Lower leg skin (tissue), 4 donors: ENCODE results near the gene RBMX2. TPM values are rescaled to one million over a fixed set of nuclear protein-coding genes. Genes with fewer than 3 reads are reported as not detected.
"Not testable (repeated sequence)": the region's sequence is repeated elsewhere in the genome, so short reads cannot be mapped to it uniquely, and the experiment has no call there.

Experiments
- DNase-seq, 2 donors: peaks; one replicate each; pipeline ENCODE4 v3.0.0-alpha.2; 2019; ENCODE audit warnings: low spot score in 2 of 2
- H3K4me3 ChIP-seq: fragments of 200-600 bp; sonication (generic); 2 replicates; pipeline ENCODE4 v1.5.1; 2017; ENCODE audit warnings: mild to moderate bottlenecking, low read depth; ENCODE audit not compliant: poor library complexity, severe bottlenecking
- POLR2A ChIP-seq, 2 donors: fragments of 450-650 bp; IDR thresholded peaks; one replicate each; pipeline ENCODE4 v1.6.1; 2016 to 2017; ENCODE audit warnings: antibody characterized with exemption in 2 of 2, mild to moderate bottlenecking in 1 of 2, moderate library complexity in 1 of 2
- WGBS, 2 donors: methylation state at CpG; one replicate each; pipeline ENCODE4 v1.1.5; 2018; 5-methylcytosine and 5-hydroxymethylcytosine counted together
- intact Hi-C: fragments of 100-400 bp; cut with DNase I; formaldehyde crosslinking; loops from one replicate; pipeline ENCODE4 v1.15.0; 2023; ENCODE audit warnings: low total_unique reads
- total RNA-seq, 4 donors: library from RNA; depleted of rRNA; stranded (reverse); fragments of >200 nt; gene quantifications; one replicate each; pipeline ENCODE4 v1.1.0, GENCODE V29; 2016
- TF ChIP-seq, protein P1 (sequence below), 3 donors: fragments of 450-650 bp; IDR thresholded peaks; one replicate each; pipeline ENCODE4 v1.5.1; 2016; ENCODE audit warnings: antibody characterized with exemption in 3 of 3, mild to moderate bottlenecking in 3 of 3, moderate library complexity in 2 of 3

The RBMX2 gene
- total RNA-seq, 4 donors from 2014 or later: 14.4 to 21.8 (median 20.1) TPM

DNA sequence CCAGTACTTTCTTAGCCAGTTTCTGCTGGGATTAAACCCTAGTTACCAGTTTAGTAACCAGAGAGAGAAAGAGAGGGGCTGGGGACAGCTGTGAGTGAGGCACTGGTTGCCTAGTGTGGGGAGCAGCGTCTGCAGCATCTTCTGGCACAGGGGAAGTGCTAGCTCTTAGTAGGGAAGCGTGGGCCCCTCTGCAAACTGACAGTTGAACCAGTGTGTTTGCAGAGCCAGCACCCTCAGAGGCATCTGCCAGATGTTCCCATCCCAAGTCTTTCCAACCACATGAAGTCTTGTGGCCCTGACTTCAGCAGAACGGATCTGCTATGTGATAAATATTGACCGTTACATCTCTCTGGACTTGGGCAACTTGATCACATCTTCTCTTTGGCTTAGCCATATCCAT is 15.0 kb downstream of the RBMX2 start:
- no peak overlapping the region for H3K4me3 ChIP-seq
- intact Hi-C loops: no loop called here
- no peak for DNase-seq
- no peak for TF ChIP-seq POLR2A (IDR thresholded peaks at IDR 0.05)
- TF ChIP-seq, protein P1, sequence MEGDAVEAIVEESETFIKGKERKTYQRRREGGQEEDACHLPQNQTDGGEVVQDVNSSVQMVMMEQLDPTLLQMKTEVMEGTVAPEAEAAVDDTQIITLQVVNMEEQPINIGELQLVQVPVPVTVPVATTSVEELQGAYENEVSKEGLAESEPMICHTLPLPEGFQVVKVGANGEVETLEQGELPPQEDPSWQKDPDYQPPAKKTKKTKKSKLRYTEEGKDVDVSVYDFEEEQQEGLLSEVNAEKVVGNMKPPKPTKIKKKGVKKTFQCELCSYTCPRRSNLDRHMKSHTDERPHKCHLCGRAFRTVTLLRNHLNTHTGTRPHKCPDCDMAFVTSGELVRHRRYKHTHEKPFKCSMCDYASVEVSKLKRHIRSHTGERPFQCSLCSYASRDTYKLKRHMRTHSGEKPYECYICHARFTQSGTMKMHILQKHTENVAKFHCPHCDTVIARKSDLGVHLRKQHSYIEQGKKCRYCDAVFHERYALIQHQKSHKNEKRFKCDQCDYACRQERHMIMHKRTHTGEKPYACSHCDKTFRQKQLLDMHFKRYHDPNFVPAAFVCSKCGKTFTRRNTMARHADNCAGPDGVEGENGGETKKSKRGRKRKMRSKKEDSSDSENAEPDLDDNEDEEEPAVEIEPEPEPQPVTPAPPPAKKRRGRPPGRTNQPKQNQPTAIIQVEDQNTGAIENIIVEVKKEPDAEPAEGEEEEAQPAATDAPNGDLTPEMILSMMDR (IDR thresholded peaks at IDR 0.05): no peak
- 58 to 76% methylated on average over 4 of the region's 4 CpGs for WGBS, 2 donors

DNA sequence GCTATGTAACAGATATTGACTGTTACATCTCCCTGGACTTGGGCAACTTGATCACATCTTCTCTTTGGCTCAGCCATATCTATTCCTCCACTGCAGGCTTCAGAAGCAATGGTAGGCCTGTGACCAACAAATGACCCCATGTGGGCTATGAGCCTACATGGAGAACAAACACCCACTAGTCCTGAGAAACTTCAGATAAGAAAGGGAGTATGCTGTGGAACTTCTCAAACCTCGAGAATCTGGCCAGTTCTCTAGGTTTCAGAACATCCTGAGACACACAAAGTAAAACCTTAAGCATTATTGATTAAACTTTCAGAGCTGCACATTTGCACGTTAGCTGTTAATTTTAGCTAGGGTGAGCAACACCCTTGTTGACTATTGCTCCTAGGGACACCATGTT is 16.3 kb downstream of the RBMX2 start:
- 67 to 95% methylated on average over 2 of the region's 2 CpGs for WGBS, 2 donors
- H3K4me3 ChIP-seq: no peak overlapping the region
- intact Hi-C loops: no loop called here
- TF ChIP-seq, protein P1 (IDR thresholded peaks at IDR 0.05): no peak
- no peak for TF ChIP-seq POLR2A (IDR thresholded peaks at IDR 0.05)
- no peak for DNase-seq

DNA sequence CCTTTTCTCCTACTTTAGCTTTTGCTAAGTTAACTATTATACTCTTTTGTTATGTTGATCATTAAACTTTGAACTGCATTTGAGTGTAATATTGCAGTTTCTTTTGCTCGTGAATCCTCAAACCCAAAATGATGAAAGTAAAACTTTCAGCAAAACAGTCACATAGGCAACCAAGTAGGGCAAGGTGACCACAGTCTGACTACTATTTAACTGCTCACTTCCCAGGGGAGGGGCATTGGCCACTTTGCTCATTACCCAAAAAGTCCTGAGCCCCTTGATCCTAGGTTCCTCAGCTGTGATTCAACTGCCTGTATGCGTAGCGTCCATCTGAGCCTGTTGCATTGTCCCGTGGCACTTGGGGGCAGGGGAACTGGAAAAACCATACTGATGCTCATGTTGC is 17.0 kb downstream of the RBMX2 start:
- intact Hi-C loops: no loop called here
- 82 to 84% methylated on average over 4 of the region's 4 CpGs for WGBS, 2 donors
- no peak for TF ChIP-seq POLR2A (IDR thresholded peaks at IDR 0.05)
- TF ChIP-seq, protein P1 (IDR thresholded peaks at IDR 0.05): no peak
- DNase-seq: no peak
- H3K4me3 ChIP-seq: no peak overlapping the region

DNA sequence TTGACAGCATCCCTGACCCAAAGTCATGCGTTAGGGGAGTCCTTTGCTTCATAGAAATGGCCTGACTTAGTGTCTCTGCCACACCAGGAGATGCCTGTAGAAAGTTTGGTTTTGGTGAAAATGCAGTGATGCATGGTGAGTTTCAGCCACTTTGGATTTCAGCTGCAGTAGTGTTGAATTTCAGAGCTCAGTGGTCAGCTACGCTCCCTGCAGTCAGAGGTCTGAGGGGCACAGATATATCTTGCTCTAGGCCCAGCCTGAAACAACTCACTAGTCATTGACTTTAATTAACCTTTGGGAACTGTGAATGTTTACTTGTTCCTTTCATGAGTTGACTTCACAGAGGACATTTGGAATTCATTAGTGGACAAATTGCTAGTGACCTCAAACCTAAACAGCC is 17.5 kb downstream of the RBMX2 start:
- H3K4me3 ChIP-seq: no peak overlapping the region
- TF ChIP-seq POLR2A (IDR thresholded peaks at IDR 0.05): no peak
- TF ChIP-seq, protein P1 (IDR thresholded peaks at IDR 0.05): no peak
- no peak for DNase-seq
- 65 to 75% methylated on average over 2 of the region's 2 CpGs for WGBS, 2 donors
- intact Hi-C loops: no loop called here

DNA sequence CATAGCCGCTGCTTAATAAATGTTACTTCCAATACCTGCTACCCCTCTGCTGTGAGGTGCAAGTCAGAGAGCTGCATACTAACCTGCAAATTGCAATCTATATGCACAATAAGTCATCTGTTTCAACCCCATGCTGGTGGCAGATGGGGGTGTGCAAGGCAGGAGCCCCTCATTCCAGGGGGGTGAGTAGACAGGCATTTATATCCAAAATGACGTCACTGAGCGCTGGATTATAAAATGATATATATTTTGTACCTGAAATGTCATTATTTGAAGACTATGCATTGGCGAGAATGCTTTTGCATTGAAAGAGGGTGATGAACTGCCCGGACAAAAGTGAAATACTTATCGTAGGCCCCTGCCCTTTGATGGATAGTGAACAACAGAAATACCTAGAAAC is 24.7 kb downstream of the RBMX2 start:
- intact Hi-C loops: no loop called here

GRCh38 chrX:130429236-130429635 is 27.4 kb downstream of the RBMX2 start:
- 71 to 79% methylated on average over 5 of the region's 5 CpGs for WGBS, 2 donors
- intact Hi-C loops: not testable (repeated sequence)

More for the DNA sequence above, 24.7 kb downstream of the RBMX2 start:
- H3K4me3 ChIP-seq: no peak overlapping the region
- WGBS, 2 donors: 83 to 85% methylated on average over 6 of the region's 6 CpGs
- DNase-seq: no peak
- TF ChIP-seq, protein P1 (IDR thresholded peaks at IDR 0.05): no peak
- no peak for TF ChIP-seq POLR2A (IDR thresholded peaks at IDR 0.05)

More at GRCh38 chrX:130429236-130429635, 27.4 kb downstream of the RBMX2 start:
- not testable (repeated sequence) for H3K4me3 ChIP-seq, DNase-seq
